HL-60 (cell line): ENCODE measurements around the gene INSIG1.

Experiments
- DNase-seq, 2 experiments: peaks; one replicate each; pipeline ENCODE4 v3.0.0-alpha.2; 2010 to 2020; ENCODE audit warnings: low read depth in 1 of 2, low spot score in 1 of 2
- H3K27ac ChIP-seq: fragments of 250-450 bp; sonication (Bioruptor Pico); replicated peaks from 2 replicates; pipeline ENCODE4 v1.5.1; 2020; ENCODE audit warnings: mild to moderate bottlenecking, moderate library complexity
- H3K27me3 ChIP-seq: fragments of 250-450 bp; sonication (Bioruptor Pico); 2 replicates; pipeline ENCODE4 v1.5.1; 2021; ENCODE audit warnings: mild to moderate bottlenecking, moderate library complexity; ENCODE audit not compliant: insufficient read depth, poor library complexity, severe bottlenecking
- H3K4me3 ChIP-seq: replicated peaks from 2 replicates; pipeline ENCODE4 v1.5.1; 2011; ENCODE audit warnings: mild to moderate bottlenecking, control low read depth, low read length; ENCODE audit not compliant: insufficient read depth
- GABPA ChIP-seq: IDR thresholded peaks from 2 replicates; pipeline ENCODE4 v1.6.1; 2012; ENCODE audit warnings: low read depth
- POLR2AphosphoS5 ChIP-seq: IDR thresholded peaks from 2 replicates; pipeline ENCODE4 v1.6.1; 2012; ENCODE audit warnings: low read depth
- SPI1 ChIP-seq: IDR thresholded peaks from 2 replicates; pipeline ENCODE4 v1.6.1; 2012; ENCODE audit warnings: low read depth, mild to moderate bottlenecking, borderline replicate concordance
- TF ChIP-seq, protein P1 (sequence below): IDR thresholded peaks from 2 replicates; pipeline ENCODE4 v1.6.1; 2012; ENCODE audit warnings: low read depth; ENCODE audit not compliant: insufficient replicate concordance
- TF ChIP-seq, protein P2 (sequence below): IDR thresholded peaks from one replicate; pipeline ENCODE4 v1.5.1; 2011; ENCODE audit warnings: low read length, control low read depth, inconsistent platforms; ENCODE audit not compliant: insufficient read depth

INSIG1 gene

DNA sequence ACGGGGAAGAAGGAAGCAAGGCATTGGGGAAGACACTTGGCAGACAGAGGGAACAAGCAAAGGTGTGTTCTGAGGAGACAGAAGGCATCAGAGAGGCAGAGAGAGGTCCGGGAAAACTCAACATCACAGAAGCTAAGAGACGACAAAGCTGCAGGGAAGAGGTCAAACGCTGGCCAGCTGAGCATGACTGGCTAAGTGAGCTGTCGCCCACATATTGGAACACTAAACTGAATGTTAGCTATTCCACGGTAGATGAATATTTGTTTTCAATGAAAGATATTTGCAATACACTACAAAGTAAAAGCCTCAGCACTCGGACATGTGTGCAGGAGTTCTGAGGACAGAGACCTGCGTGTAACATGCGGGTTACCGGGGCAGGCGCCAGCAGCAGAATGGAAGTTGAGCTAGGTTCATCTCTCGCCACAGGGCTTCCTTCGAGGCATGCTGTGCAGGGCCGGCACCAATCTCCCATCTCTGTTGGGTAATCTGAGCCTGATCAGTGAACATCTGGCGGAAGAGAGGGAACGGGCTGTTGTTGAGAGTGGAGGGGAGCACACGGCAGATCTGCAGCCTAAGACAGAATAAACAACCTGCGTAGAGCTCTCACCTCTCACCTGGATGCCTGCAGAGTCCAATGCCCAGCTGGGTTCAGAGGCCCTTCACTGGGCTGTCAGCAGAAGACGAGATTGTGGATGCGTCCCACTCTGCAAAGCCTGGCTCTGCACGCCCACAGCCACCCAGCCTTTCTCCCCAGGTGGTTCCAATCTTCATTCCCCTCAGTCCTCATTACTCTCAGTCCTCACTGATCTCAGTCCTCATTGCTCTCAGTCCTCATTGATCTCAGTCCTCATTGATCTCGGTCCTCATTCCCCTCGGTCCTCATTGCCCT is 35.9 kb downstream of the INSIG1 start:
- TF ChIP-seq POLR2AphosphoS5: no peak
- TF ChIP-seq, protein P1, sequence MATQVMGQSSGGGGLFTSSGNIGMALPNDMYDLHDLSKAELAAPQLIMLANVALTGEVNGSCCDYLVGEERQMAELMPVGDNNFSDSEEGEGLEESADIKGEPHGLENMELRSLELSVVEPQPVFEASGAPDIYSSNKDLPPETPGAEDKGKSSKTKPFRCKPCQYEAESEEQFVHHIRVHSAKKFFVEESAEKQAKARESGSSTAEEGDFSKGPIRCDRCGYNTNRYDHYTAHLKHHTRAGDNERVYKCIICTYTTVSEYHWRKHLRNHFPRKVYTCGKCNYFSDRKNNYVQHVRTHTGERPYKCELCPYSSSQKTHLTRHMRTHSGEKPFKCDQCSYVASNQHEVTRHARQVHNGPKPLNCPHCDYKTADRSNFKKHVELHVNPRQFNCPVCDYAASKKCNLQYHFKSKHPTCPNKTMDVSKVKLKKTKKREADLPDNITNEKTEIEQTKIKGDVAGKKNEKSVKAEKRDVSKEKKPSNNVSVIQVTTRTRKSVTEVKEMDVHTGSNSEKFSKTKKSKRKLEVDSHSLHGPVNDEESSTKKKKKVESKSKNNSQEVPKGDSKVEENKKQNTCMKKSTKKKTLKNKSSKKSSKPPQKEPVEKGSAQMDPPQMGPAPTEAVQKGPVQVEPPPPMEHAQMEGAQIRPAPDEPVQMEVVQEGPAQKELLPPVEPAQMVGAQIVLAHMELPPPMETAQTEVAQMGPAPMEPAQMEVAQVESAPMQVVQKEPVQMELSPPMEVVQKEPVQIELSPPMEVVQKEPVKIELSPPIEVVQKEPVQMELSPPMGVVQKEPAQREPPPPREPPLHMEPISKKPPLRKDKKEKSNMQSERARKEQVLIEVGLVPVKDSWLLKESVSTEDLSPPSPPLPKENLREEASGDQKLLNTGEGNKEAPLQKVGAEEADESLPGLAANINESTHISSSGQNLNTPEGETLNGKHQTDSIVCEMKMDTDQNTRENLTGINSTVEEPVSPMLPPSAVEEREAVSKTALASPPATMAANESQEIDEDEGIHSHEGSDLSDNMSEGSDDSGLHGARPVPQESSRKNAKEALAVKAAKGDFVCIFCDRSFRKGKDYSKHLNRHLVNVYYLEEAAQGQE: no peak
- TF ChIP-seq, protein P2, sequence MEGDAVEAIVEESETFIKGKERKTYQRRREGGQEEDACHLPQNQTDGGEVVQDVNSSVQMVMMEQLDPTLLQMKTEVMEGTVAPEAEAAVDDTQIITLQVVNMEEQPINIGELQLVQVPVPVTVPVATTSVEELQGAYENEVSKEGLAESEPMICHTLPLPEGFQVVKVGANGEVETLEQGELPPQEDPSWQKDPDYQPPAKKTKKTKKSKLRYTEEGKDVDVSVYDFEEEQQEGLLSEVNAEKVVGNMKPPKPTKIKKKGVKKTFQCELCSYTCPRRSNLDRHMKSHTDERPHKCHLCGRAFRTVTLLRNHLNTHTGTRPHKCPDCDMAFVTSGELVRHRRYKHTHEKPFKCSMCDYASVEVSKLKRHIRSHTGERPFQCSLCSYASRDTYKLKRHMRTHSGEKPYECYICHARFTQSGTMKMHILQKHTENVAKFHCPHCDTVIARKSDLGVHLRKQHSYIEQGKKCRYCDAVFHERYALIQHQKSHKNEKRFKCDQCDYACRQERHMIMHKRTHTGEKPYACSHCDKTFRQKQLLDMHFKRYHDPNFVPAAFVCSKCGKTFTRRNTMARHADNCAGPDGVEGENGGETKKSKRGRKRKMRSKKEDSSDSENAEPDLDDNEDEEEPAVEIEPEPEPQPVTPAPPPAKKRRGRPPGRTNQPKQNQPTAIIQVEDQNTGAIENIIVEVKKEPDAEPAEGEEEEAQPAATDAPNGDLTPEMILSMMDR: no peak
- no peak for TF ChIP-seq SPI1
- TF ChIP-seq GABPA: no peak
- Histone ChIP-seq H3K27ac (no peak overlapping the region), H3K27me3 (peaks cover 12% of the 10 kb centered on the region), H3K4me3 (no peak overlapping the region)
- DNase-seq: no peak

DNA sequence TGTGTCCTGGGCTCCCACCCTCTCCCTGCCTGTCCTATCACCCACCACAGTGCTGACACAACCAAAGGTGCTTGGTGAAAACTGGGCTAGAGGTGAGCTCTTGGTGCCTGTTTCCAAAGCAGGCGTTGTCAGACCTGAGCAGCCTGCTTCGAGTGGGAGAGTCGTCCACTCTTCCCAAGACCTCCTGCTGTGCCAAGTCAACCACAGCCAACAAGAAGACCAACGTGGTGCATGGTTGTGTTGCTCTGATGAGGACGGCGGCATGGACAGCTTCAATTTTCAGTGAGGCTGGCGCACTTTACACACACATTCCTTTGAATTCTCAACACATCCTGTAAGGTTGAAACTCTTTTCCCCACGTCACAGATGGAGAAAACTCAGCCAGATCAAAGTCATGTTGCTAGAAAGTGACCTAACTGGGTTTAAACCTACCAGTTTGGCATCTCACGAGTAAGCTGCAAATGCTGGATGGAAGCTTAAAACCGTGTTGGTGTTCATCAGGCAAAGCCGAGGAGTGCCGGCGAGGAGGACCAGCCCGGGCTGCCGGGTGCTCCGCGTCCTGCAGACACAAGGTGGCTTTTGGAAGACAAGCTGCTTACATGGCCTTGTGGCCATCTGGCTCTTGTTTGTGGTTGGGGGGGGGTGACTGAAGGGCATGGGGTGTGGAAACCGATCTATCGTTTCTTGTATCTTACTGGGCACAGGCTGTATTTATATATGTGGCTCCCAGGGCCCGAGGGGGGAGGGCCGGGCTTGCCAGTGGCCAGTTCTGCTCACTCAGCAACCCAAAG is 39.3 kb downstream of the INSIG1 start:
- Histone ChIP-seq H3K27me3 (peaks cover 12% of the 10 kb centered on the region), H3K4me3 (no peak overlapping the region), H3K27ac (no peak overlapping the region)
- no peak for DNase-seq
- TF ChIP-seq, protein P2: no peak
- TF ChIP-seq, protein P1: no peak
- no peak for TF ChIP-seq SPI1
- TF ChIP-seq POLR2AphosphoS5: no peak
- no peak for TF ChIP-seq GABPA

DNA sequence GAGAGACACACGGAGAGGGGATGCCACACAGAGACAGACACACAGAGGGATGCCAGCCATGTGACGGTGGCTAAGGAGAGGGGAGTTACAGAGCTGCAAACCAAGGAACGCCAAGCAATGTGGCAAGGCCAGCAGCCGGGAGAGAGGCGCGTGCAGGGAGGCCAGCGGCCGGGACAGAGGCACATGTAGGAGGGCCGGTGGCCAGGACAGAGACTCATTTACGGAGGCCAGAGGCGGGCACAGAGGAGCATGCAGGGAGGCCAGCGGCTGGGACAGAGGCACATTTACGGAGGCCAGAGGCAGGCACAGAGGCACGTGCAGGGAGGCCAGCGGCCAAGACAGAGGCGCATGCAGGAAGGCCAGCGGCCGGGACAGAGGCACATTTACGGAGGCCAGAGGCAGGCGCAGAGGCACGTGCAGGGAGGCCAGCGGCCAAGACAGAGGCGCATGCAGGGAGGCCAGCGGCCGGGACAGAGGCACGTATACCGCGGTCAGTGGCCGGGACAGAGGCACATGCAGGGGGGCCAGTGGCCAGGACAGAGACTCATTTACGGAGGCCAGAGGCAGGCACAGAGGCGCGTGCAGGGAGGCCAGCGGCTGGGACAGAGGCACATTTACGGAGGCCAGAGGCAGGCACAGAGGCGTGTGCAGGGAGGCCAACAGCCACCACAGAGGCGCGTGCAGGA is 40.4 kb downstream of the INSIG1 start:
- Histone ChIP-seq H3K27ac (no peak overlapping the region), H3K27me3 (peaks cover 8% of the 10 kb centered on the region), H3K4me3 (no peak overlapping the region)
- TF ChIP-seq SPI1 (no peak), GABPA (no peak), POLR2AphosphoS5 (no peak)
- TF ChIP-seq, protein P2: no peak
- TF ChIP-seq, protein P1: no peak
- DNase-seq: no peak
